CD4-positive, alpha-beta T cell (primary cell): Measurements from ENCODE around the gene CCR5. TPM values are rescaled to one million over a fixed set of nuclear protein-coding genes. Genes with fewer than 3 reads are reported as not detected.

Experiments
- ATAC-seq: fragments of 200-7000 bp; cut with Tn5 transposase; one replicate; pipeline ENCODE4 v1.10.0; 2022; ENCODE audit warnings: mild to moderate bottlenecking; ENCODE audit not compliant: poor library complexity
- CTCF ChIA-PET: fragments of 350-600 bp; sonication (Branson Sonifier 250); formaldehyde crosslinking; loops from one replicate; lab custom pipeline; 2021; ENCODE audit warnings: antibody characterized with exemption, inconsistent platforms; lab: Charles Lee
- POLR2A ChIA-PET: fragments of 350-600 bp; sonication (Branson Sonifier 250); formaldehyde crosslinking; loops from one replicate; lab custom pipeline; 2021; ENCODE audit warnings: antibody characterized with exemption, inconsistent platforms; lab: Charles Lee
- DNase-seq, 14 experiments: peaks; one replicate each; pipeline ENCODE4 v3.0.0-alpha.2; 2013 to 2020; ENCODE audit warnings: mixed read lengths in 2 of 14
- H3K27ac ChIP-seq, 2 donors: one replicate each; pipeline versions ENCODE4 v1.5.1 to v1.7.0; 2013; ENCODE audit warnings: low read length in 2 of 2, low read depth in 1 of 2, mild to moderate bottlenecking in 1 of 2
- H3K27me3 ChIP-seq, 2 experiments: 1 replicate in 1 of 2; 2 replicates in 1 of 2; pipeline versions ENCODE4 v1.6.1 to v1.7.0; 2013; ENCODE audit warnings: low read length in 2 of 2, control low read depth in 1 of 2, mild to moderate bottlenecking in 1 of 2, moderate library complexity in 1 of 2; ENCODE audit not compliant: insufficient read depth in 2 of 2, control insufficient read depth in 1 of 2
- H3K36me3 ChIP-seq: one replicate; pipeline ENCODE4 v1.6.1; 2013; ENCODE audit warnings: low read length, control low read depth; ENCODE audit not compliant: insufficient read depth
- H3K4me1 ChIP-seq: one replicate; pipeline ENCODE4 v1.6.1; 2013; ENCODE audit warnings: low read length, control low read depth; ENCODE audit not compliant: insufficient read depth
- H3K4me3 ChIP-seq: one replicate; pipeline ENCODE4 v1.5.1; 2013; ENCODE audit warnings: mild to moderate bottlenecking, low read length, moderate library complexity
- H3K9me3 ChIP-seq, 2 experiments: 1 replicate in 1 of 2; 2 replicates in 1 of 2; pipeline versions ENCODE4 v1.6.1 to v1.7.0; 2013; ENCODE audit warnings: low read length in 2 of 2, mild to moderate bottlenecking in 2 of 2, control low read depth in 1 of 2, moderate library complexity in 1 of 2; ENCODE audit not compliant: control insufficient read depth in 1 of 2, insufficient read depth in 1 of 2
- H3K27ac Mint-ChIP-seq: one replicate; pipeline ENCODE4 v1.8.0; 2020; ENCODE audit warnings: mixed read lengths
- H3K27me3 Mint-ChIP-seq: one replicate; pipeline ENCODE4 v1.8.0; 2021; ENCODE audit warnings: mixed read lengths
- H3K36me3 Mint-ChIP-seq: one replicate; pipeline ENCODE4 v1.8.0; 2021; ENCODE audit warnings: low read depth, mixed read lengths
- H3K4me1 Mint-ChIP-seq: one replicate; pipeline ENCODE4 v1.8.0; 2021; ENCODE audit warnings: low read depth, mixed read lengths
- H3K4me3 Mint-ChIP-seq: one replicate; pipeline ENCODE4 v1.8.0; 2020; ENCODE audit warnings: mild to moderate bottlenecking, mixed read lengths
- H3K9me3 Mint-ChIP-seq: one replicate; pipeline ENCODE4 v1.8.0; 2020; ENCODE audit warnings: mixed read lengths
- intact Hi-C, 2 experiments: fragments of 100-400 bp; cut with DNase I in 1 of 2; cut with micrococcal nuclease in 1 of 2; formaldehyde crosslinking; loops; one replicate each; pipeline versions ENCODE4 v1.15.1 to v1.9.0; 2023 to 2025; cut with DNase I, micrococcal nuclease
- total RNA-seq, 174 experiments: library from RNA in 2 of 174; stranded (reverse) in 2 of 174; gene quantifications; one replicate each; pipeline ENCODE4 v1.2.3 and lab custom pipeline; 2021 to 2026
- TF ChIP-seq, protein P1 (sequence below): fragments of 200-600 bp; IDR thresholded peaks from one replicate; pipeline ENCODE4 v1.8.0; 2022; ENCODE audit warnings: antibody characterized with exemption, mild to moderate bottlenecking

CCR5 gene
- total RNA-seq, 2 experiments from 2014 or later, result 1.1 to 1.4 TPM

DNA sequence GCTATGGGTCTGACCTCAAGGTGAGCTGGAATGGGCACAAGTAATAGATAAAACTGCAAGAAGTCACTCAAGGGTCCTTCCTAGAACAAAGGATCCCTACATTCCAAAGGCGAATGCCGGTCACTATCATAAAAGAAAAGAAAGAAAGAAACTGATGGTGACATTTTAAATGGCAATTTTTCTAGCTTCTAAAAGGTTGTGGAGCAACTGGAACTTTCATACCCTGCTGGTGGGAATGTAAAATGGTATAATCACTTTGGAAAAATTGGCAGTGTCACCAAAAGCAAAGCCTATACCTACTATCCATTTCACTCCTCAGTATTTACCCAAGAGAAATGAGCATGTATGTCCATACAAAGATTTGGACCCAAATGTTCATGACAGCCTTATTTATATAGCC, 40.5 kb downstream of the CCR5 start:
- H3K9me3 ChIP-seq, result no peaks in the 10 kb centered on the region
- H3K36me3 Mint-ChIP-seq, result no peaks in the 10 kb centered on the region
- ATAC-seq (no peak), DNase-seq (no peak)
- H3K4me1 Mint-ChIP-seq, result peaks cover 31% of the 10 kb centered on the region
- CTCF ChIA-PET, result no interaction called here
- no peak overlapping the region for H3K4me3 Mint-ChIP-seq
- H3K27ac Mint-ChIP-seq, result no peak overlapping the region
- H3K27me3 ChIP-seq, result no peaks in the 10 kb centered on the region
- intact Hi-C loops, result no loop called here
- H3K36me3 ChIP-seq, result no peaks in the 10 kb centered on the region
- peaks cover 17% of the 10 kb centered on the region for H3K4me1 ChIP-seq
- H3K27ac ChIP-seq, result no peak overlapping the region
- H3K9me3 Mint-ChIP-seq, result no peaks in the 10 kb centered on the region
- POLR2A ChIA-PET, result no interaction called here
- no peaks in the 10 kb centered on the region for H3K27me3 Mint-ChIP-seq
- TF ChIP-seq, protein P1, sequence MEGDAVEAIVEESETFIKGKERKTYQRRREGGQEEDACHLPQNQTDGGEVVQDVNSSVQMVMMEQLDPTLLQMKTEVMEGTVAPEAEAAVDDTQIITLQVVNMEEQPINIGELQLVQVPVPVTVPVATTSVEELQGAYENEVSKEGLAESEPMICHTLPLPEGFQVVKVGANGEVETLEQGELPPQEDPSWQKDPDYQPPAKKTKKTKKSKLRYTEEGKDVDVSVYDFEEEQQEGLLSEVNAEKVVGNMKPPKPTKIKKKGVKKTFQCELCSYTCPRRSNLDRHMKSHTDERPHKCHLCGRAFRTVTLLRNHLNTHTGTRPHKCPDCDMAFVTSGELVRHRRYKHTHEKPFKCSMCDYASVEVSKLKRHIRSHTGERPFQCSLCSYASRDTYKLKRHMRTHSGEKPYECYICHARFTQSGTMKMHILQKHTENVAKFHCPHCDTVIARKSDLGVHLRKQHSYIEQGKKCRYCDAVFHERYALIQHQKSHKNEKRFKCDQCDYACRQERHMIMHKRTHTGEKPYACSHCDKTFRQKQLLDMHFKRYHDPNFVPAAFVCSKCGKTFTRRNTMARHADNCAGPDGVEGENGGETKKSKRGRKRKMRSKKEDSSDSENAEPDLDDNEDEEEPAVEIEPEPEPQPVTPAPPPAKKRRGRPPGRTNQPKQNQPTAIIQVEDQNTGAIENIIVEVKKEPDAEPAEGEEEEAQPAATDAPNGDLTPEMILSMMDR, result no peak
- no peak overlapping the region for H3K4me3 ChIP-seq

DNA sequence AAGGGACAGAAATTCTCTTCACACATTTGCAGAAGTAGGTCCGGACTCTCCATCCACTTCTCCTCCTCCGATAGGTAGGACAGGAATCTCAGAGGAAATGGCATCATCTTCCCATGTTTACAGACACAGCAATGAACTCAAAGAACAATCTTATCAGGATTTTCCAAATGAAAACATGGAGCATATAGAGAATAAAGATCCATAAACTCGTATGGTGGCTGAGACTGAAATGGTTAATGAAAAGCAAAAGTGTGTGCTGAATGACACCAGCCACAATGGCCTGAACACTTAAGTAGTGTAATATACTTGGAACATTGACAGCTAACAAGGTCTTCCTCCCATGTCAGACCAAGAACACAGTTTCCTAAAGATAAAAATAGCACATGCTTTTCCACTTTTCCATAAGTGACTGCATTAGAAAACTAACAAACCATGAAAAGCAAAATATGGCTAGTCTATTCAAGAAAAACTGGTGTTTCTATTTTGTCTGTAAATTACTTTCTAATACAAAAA, 42.1 kb downstream of the CCR5 start:
- Histone ChIP-seq H3K27ac (no peak overlapping the region), H3K4me3 (no peak overlapping the region), H3K4me1 (peaks cover 5% of the 10 kb centered on the region), H3K9me3 (no peaks in the 10 kb centered on the region), H3K36me3 (no peaks in the 10 kb centered on the region), H3K27me3 (no peaks in the 10 kb centered on the region)
- ChIA-PET POLR2A (no interaction called here), CTCF (interaction anchor here (0.6 kb wide), 1 partner anchor 309 kb away, joined by 3 read pairs; no protein-coding TSS in a partner anchor)
- no peak overlapping the region for H3K27ac Mint-ChIP-seq
- no peak for ATAC-seq
- H3K27me3 Mint-ChIP-seq, result no peaks in the 10 kb centered on the region
- TF ChIP-seq, protein P1, result no peak
- DNase-seq, result no peak
- no peaks in the 10 kb centered on the region for H3K9me3 Mint-ChIP-seq
- H3K36me3 Mint-ChIP-seq, result no peaks in the 10 kb centered on the region
- no peak overlapping the region for H3K4me3 Mint-ChIP-seq
- intact Hi-C loops, result no loop called here
- peaks cover 19% of the 10 kb centered on the region for H3K4me1 Mint-ChIP-seq

DNA sequence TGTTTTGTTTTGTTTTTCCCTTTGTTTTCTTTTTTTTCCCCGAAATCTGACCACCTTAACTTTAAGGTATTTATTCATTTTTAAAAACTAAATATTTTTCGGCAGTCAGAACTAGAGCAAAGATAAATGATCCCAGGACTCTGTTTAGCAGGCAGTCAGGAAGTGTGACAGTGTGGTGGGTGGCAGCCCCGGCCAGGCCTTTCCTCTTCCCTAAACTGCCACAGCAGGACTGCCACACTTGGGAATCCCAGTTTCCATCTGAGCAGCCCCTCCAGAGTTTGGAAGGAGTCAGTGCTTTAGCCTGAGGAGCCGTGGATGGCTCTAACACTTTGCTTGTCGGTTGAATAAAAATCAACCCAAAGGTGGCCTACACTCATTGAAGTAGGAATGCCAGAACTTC, 43.2 kb downstream of the CCR5 start:
- DNase-seq (no peak), ATAC-seq (no peak)
- no peak overlapping the region for H3K27ac Mint-ChIP-seq
- H3K9me3 ChIP-seq, result no peaks in the 10 kb centered on the region
- H3K4me1 ChIP-seq, result peaks cover 3% of the 10 kb centered on the region
- intact Hi-C loops, result no loop called here
- H3K4me1 Mint-ChIP-seq, result peaks cover 13% of the 10 kb centered on the region
- no peaks in the 10 kb centered on the region for H3K27me3 Mint-ChIP-seq
- no peaks in the 10 kb centered on the region for H3K9me3 Mint-ChIP-seq
- POLR2A ChIA-PET, result no interaction called here
- H3K36me3 Mint-ChIP-seq, result no peaks in the 10 kb centered on the region
- no peaks in the 10 kb centered on the region for H3K36me3 ChIP-seq
- no peak overlapping the region for H3K4me3 ChIP-seq
- no peak overlapping the region for H3K27ac ChIP-seq
- CTCF ChIA-PET, result no interaction called here
- no peak overlapping the region for H3K4me3 Mint-ChIP-seq
- H3K27me3 ChIP-seq, result no peaks in the 10 kb centered on the region
- TF ChIP-seq, protein P1, result no peak
